Activated CD8-positive, alpha-beta memory T cell treated with anti-CD3 and anti-CD28 coated beads for 1 hour (primary cell): ENCODE data around the gene CRYBG1.
A peak's percentile ranks its signal among the peaks of the same experiment; 100 is the strongest.
"Not testable (repeated sequence)": the region's sequence is repeated elsewhere in the genome, so short reads cannot be mapped to it uniquely, and the experiment has no call there.

Experiments
- DNase-seq, 2 donors: peaks; one replicate each; pipeline ENCODE4 v3.0.0-alpha.2; 2020; ENCODE audit warnings: low read depth in 1 of 2; ENCODE audit errors: extremely low read depth in 1 of 2

Gene CRYBG1

GRCh38 chr6:106496823-106497222, 136.3 kb downstream of the CRYBG1 start:
- DNase-seq = no peak

- no peak for DNase-seq
Measured at GRCh38 chr6:106501960-106502371, 141.4 kb downstream of the CRYBG1 start.

- no peak for DNase-seq
Measured at GRCh38 chr6:106502559-106502958, 142.0 kb downstream of the CRYBG1 start.

DNA sequence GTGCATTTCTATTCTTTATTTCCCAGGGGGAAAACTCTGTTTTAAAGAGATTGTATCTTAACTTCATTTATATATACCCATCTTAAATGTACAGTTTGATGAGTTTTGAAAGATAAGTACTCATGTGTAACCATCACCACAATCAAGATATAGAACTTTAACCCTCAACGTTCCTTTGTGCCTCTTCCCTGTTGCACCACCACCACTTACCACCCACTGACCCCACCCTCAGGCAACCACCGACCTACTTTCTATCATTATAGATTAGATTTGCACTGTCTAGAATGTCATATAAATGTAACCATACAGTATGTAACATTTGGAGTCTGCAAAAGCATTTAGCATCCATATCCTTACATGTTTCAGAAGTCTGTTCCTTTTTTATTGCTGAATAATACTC, 147.8 kb downstream of the CRYBG1 start:
- DNase-seq = no peak

DNA sequence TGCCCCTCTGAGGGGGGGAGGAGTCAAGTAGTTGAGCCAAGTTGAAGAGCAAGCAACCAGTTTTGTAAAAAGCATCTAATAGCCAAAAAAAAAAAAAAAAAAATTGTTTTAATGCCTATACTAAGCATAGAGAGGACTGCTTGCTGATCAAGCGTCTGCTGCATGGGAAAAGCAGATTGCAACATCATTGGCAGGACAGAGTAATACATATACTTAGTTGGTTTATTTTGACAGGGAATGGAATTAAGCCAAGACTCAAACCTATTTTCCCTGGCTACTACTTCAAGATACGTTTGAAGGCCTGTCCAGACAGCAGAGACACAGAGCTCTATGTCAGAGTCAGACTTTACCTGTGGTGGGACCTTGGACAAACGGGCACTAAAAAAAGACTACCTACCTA, 148.3 kb downstream of the CRYBG1 start:
- DNase-seq = no peak

- peak in 1 of 2 donors; percentile 32 for DNase-seq
Measured at GRCh38 chr6:106509420-106510089, 149.0 kb downstream of the CRYBG1 start.

DNA sequence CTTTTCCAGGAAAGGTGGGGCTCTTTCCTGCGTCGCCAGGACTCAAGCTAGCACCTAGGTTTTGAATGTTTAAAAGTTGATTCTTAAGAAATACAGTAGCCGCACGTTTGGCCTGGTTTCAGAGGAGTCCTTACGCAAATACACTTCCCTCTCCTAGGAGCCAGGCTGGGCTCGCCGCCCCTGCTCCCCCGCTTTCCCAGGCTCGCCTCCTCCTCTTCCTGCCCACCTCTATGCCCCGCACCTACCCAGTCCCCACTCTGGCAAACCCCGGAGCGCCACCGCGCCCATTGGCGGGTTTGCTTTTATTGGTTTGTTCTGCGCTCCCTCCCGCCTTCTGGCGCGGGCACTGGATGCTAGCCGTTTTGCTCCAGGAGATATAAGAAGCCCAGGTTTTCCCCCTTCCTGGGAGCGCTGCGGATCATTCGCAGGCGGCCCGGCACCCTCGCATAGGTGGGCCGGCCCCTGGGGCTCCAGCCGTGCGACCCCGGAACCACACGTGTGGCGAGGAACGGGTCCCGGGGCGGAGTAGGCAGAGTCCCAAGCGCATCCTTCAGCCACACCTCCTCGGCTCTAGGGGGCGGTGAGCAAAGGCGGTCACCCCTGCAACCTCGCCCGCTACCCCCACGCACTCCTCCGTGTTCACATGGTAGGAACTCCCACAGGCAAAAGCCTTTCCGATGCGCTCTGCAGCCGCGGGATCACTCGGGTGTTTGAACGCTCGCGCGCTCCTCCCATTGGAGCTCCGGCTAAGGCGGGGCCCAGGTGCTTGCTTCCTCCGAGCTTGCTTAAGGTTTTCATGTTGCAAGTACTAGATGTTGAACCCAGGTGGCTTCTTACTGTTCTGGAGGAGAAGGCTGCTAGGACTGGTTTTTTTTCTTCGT, 149.8 kb downstream of the CRYBG1 start:
- DNase-seq = peak; percentile 42 to 51

DNA sequence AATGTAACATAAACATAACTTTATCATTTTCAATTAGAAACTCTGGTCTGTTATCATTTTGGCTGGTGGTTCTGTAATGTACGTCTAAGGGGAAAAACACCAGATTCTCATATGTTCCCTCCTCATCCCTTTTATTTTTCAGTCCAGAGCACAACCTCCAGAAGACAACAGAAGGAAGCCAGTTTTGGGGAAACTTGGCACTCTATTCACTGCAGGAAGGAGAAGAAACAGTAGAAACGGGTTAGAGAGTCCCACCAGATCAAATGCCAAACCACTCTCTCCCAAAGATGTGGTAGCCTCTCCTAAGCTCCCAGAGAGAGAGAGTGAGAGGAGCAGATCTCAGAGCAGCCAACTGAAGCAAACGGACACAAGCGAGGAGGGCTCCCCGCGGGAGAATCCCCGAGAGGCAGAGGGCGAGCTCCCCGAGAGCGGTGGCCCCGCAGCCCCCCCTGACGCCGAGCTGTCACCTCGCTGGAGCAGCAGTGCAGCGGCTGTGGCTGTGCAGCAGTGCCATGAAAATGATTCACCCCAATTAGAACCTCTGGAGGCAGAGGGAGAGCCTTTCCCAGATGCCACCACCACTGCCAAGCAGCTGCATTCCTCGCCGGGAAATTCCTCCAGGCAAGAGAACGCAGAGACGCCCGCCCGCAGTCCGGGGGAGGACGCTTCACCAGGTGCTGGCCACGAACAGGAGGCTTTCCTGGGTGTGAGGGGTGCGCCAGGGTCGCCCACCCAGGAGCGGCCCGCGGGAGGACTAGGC, 151.0 kb downstream of the CRYBG1 start:
- peak in 1 of 2 donors; percentile 29 for DNase-seq

DNA sequence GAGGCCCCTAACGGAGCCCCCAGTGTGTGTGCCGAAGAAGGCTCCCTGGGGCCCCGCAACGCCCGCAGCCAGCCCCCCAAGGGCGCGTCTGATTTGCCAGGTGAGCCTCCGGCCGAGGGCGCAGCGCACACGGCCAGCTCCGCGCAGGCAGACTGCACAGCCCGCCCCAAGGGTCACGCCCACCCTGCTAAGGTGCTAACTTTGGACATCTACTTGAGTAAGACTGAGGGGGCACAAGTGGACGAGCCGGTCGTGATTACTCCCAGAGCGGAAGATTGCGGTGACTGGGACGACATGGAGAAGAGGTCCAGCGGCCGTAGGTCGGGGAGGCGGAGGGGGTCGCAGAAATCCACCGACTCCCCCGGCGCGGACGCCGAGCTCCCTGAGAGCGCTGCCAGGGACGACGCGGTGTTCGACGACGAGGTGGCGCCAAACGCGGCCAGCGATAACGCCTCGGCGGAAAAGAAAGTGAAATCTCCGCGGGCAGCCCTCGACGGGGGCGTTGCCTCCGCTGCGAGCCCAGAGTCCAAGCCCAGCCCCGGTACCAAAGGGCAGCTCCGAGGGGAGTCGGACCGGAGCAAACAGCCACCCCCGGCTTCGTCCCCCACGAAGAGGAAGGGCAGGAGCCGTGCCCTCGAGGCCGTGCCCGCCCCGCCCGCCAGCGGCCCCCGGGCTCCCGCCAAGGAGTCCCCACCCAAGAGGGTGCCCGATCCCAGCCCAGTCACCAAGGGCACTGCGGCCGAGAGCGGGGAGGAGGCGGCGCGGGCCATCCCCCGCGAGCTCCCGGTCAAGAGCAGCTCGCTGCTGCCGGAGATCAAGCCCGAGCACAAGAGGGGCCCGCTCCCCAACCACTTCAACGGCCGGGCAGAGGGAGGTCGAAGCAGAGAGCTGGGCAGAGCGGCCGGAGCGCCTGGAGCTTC, 151.8 kb downstream of the CRYBG1 start:
- DNase-seq = peak; percentile 39 to 65

GRCh38 chr6:106512968-106513574, 152.6 kb downstream of the CRYBG1 start:
- DNase-seq = no peak

GRCh38 chr6:106513808-106514582, 153.5 kb downstream of the CRYBG1 start:
- no peak for DNase-seq

- no peak for DNase-seq
Measured at GRCh38 chr6:106514583-106514885, 154.0 kb downstream of the CRYBG1 start.

GRCh38 chr6:106515582-106515981, 155.1 kb downstream of the CRYBG1 start:
- not testable (repeated sequence) for DNase-seq

DNA sequence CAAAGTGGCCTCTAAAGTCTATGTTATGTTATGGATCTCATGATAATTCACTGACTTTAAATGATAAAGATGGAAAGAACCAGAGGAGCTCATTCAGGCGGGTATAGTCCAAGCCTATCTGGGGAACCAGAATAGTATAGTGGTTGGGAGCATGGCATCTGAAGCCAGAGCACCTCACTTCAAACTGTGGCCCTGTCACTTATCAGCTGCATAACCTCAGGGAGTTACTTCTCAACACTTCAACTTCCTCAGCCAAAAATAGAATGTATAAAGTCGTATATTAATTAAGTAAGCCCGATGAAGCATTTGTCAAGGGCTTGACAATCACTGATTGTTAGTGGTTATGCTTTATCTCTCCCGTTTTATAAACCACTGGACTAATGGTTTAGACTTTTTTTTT, 156.1 kb downstream of the CRYBG1 start:
- DNase-seq = no peak

GRCh38 chr6:106517706-106518105, 157.2 kb downstream of the CRYBG1 start:
- no peak for DNase-seq

DNA sequence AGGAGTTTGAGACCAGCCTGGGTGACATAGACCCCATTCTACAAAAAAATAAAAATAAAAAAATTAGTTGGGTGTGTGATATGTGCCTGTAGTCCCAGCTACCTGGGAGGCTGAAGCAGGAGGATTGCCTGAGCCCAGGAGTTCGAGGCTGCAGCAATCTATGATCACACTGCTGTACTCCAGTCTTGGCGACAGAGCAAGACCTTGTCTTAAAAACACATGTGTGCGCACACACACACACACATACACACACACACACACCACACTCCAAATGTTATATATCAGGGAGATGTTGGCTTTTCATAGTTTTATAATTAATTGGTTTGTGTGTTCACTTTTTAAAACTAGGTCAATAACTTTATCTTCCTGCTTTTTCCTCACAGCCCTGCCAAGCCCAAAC, 158.2 kb downstream of the CRYBG1 start:
- DNase-seq = no peak

DNA sequence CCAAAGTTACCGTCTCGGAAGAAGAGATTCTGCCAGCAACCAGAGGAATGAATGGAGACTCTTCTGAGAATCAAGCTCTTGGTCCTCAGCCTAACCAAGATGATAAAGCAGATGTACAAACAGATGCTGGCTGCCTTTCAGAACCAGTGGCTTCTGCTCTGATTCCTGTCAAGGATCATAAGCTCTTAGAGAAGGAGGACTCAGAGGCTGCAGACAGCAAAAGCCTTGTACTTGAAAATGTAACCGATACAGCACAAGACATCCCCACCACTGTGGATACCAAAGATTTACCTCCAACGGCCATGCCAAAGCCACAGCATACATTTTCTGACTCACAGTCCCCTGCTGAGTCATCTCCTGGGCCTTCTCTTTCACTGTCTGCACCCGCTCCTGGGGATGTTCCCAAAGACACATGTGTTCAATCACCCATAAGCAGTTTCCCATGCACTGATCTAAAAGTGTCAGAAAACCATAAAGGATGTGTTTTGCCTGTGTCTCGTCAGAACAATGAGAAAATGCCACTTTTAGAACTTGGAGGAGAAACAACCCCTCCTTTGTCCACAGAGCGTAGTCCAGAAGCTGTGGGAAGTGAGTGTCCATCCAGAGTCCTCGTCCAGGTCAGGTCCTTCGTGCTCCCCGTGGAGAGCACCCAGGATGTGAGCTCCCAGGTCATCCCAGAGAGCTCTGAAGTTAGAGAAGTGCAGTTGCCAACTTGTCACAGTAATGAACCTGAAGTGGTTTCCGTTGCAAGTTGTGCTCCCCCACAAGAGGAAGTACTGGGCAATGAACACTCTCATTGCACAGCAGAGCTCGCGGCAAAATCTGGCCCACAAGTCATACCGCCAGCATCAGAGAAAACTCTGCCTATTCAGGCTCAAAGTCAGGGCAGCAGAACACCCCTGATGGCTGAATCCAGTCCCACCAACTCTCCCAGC, 159.2 kb downstream of the CRYBG1 start:
- peak; percentile 47 to 73 for DNase-seq

GRCh38 chr6:106520711-106521401, 160.3 kb downstream of the CRYBG1 start:
- DNase-seq = peak; percentile 49 to 71
